MCF 10A (cell line): ENCODE data around the gene SDK1. TPM values are rescaled to one million over a fixed set of nuclear protein-coding genes. Genes with fewer than 3 reads are reported as not detected.
A peak's percentile ranks its signal among the peaks of the same experiment; 100 is the strongest.

Experiments used
- BruUV-seq: library from RNA; stranded (reverse); fragments of 400-500 nt; replicated peaks from 2 replicates; lab custom pipeline; 2021; lab: Mats Ljungman, UMichigan
- CTCF ChIA-PET: fragments of 300-600 bp; sonication (Branson Sonifier 250); formaldehyde crosslinking; extraction: SDS; loops from one replicate; lab custom pipeline; 2021; ENCODE audit warnings: antibody characterized with exemption, inconsistent platforms; lab: Yijun Ruan, JAX
- POLR2A ChIA-PET: fragments of 300-600, 350-650 bp; sonication (Branson Sonifier 250); formaldehyde crosslinking; extraction: SDS; loops from one replicate; lab custom pipeline; 2020; ENCODE audit warnings: antibody characterized with exemption, inconsistent platforms; lab: Yijun Ruan, JAX
- DNase-seq: peaks from one replicate; pipeline ENCODE4 v3.0.0-alpha.2; 2018; ENCODE audit not compliant: unreplicated experiment
- H3K27ac Mint-ChIP-seq: one replicate; pipeline ENCODE4 v1.8.0; 2022; ENCODE audit warnings: mild to moderate bottlenecking, low read depth, mixed read lengths; ENCODE audit not compliant: unreplicated experiment
- H3K27me3 Mint-ChIP-seq: one replicate; pipeline ENCODE4 v1.8.0; 2022; ENCODE audit warnings: mixed read lengths; ENCODE audit not compliant: insufficient read depth, unreplicated experiment
- H3K36me3 Mint-ChIP-seq: one replicate; pipeline ENCODE4 v1.8.0; 2022; ENCODE audit warnings: mild to moderate bottlenecking, moderate library complexity, mixed read lengths; ENCODE audit not compliant: insufficient read depth, unreplicated experiment
- H3K4me1 Mint-ChIP-seq: one replicate; pipeline ENCODE4 v1.8.0; 2022; ENCODE audit warnings: mixed read lengths; ENCODE audit not compliant: insufficient read depth, unreplicated experiment
- H3K4me3 Mint-ChIP-seq: one replicate; pipeline ENCODE4 v1.8.0; 2022; ENCODE audit warnings: mild to moderate bottlenecking, moderate library complexity, mixed read lengths; ENCODE audit not compliant: unreplicated experiment
- H3K9me3 Mint-ChIP-seq: one replicate; pipeline ENCODE4 v1.8.0; 2022; ENCODE audit warnings: mixed read lengths; ENCODE audit not compliant: unreplicated experiment
- intact Hi-C: fragments of 100-400 bp; cut with micrococcal nuclease; formaldehyde crosslinking; loops from 2 replicates; pipeline ENCODE4 v1.14.1; 2022
- total RNA-seq: library from RNA; stranded (reverse); gene quantifications from 2 replicates; pipeline ENCODE4 v1.2.3, GENCODE V29; 2022
- TF ChIP-seq, protein P1 (sequence below): fragments of 200-600 bp; IDR thresholded peaks from one replicate; pipeline ENCODE4 v1.8.0; 2022; ENCODE audit warnings: antibody characterized with exemption, mild to moderate bottlenecking; ENCODE audit not compliant: unreplicated experiment

Gene SDK1
- total RNA-seq, 1 experiment from 2014 or later: 3.3 TPM

GRCh38 chr7:3882782-3883181, 581.7 kb downstream of the SDK1 start:
- POLR2A ChIA-PET: no interaction called here
- BruUV-seq: no TSS peak
- CTCF ChIA-PET: no interaction called here
- intact Hi-C loops: no loop called here
- H3K4me3 Mint-ChIP-seq: no peak overlapping the region
- DNase-seq: no peak
- TF ChIP-seq, protein P1, sequence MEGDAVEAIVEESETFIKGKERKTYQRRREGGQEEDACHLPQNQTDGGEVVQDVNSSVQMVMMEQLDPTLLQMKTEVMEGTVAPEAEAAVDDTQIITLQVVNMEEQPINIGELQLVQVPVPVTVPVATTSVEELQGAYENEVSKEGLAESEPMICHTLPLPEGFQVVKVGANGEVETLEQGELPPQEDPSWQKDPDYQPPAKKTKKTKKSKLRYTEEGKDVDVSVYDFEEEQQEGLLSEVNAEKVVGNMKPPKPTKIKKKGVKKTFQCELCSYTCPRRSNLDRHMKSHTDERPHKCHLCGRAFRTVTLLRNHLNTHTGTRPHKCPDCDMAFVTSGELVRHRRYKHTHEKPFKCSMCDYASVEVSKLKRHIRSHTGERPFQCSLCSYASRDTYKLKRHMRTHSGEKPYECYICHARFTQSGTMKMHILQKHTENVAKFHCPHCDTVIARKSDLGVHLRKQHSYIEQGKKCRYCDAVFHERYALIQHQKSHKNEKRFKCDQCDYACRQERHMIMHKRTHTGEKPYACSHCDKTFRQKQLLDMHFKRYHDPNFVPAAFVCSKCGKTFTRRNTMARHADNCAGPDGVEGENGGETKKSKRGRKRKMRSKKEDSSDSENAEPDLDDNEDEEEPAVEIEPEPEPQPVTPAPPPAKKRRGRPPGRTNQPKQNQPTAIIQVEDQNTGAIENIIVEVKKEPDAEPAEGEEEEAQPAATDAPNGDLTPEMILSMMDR: no peak
- H3K4me1 Mint-ChIP-seq: peaks cover 1% of the 10 kb centered on the region
- H3K27me3 Mint-ChIP-seq: no peaks in the 10 kb centered on the region
- H3K36me3 Mint-ChIP-seq: no peaks in the 10 kb centered on the region
- no peak overlapping the region for H3K27ac Mint-ChIP-seq
- peaks cover 10% of the 10 kb centered on the region for H3K9me3 Mint-ChIP-seq

DNA sequence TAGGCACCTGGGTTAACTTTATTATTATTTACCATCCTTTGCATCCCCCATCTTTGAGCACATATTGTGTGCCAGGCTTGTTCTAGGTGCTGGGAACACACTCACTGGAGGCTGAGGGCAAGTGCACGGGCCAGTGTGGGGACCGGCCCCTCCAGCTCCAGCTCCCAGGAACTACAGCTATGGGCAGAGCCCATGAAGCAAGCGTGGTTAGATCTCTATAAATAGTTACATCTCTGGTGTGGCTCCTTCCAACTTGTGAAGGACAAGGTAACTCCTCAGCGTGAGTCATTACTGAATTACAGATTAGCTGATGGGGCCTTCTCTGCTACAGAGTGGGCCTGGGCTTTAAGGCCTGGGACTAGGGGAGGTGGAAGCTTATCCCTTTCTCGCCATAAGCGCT, 583.5 kb downstream of the SDK1 start:
- H3K36me3 Mint-ChIP-seq: no peaks in the 10 kb centered on the region
- TF ChIP-seq, protein P1: no peak
- POLR2A ChIA-PET: interaction anchor here (0.6 kb wide), 1 partner anchor 493 kb away, joined by 3 read pairs; no protein-coding TSS in a partner anchor
- no peak for DNase-seq
- no peaks in the 10 kb centered on the region for H3K27me3 Mint-ChIP-seq
- intact Hi-C loops: no loop called here
- no peak overlapping the region for H3K4me3 Mint-ChIP-seq
- peaks cover 10% of the 10 kb centered on the region for H3K9me3 Mint-ChIP-seq
- BruUV-seq: no TSS peak
- H3K27ac Mint-ChIP-seq: no peak overlapping the region
- peaks cover 6% of the 10 kb centered on the region for H3K4me1 Mint-ChIP-seq
- CTCF ChIA-PET: no interaction called here

DNA sequence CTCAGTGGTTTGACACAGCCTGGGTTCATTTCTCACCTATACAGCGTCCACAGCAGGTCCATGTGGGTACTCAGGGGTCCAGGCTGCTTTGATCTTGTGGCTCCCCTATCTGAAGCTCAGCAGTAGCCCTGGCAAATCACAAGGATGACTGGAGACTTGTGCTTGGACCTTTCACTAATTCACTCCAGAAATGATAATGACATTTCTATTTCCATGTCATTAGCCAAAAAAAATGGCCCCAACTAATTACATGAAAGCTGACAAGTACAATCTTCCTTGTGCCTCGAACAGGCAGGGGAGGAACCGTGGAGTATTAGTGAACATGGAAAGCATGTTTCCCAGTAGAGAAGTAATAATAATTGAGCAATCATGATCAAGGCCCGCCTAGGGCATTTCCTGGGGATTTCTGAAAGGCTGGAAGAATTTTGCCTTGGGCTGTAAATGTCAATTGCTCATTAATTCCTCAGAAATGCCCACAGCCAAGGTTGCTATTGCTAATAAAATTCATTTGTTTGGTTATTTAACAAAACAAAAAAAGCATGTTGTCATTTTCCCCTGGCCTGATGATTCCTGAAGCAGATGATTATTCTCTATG, 586.1 kb downstream of the SDK1 start:
- ChIA-PET POLR2A (interaction anchor here (0.8 kb wide), 1 partner anchor 25 kb away, joined by 3 read pairs; no protein-coding TSS in a partner anchor), CTCF (interaction anchor here (0.9 to 4.4 kb wide), 2 partner anchors 10 to 180 kb away, joined by 4 to 19 read pairs; no protein-coding TSS in a partner anchor)
- intact Hi-C loops: no loop called here
- H3K4me3 Mint-ChIP-seq: no peak overlapping the region
- H3K36me3 Mint-ChIP-seq: no peaks in the 10 kb centered on the region
- H3K27ac Mint-ChIP-seq: no peak overlapping the region
- BruUV-seq: no TSS peak
- H3K4me1 Mint-ChIP-seq: peaks cover 6% of the 10 kb centered on the region
- DNase-seq: peak; percentile 32
- H3K9me3 Mint-ChIP-seq: peaks cover under 1% of the 10 kb centered on the region
- H3K27me3 Mint-ChIP-seq: no peaks in the 10 kb centered on the region
- TF ChIP-seq, protein P1: no peak

DNA sequence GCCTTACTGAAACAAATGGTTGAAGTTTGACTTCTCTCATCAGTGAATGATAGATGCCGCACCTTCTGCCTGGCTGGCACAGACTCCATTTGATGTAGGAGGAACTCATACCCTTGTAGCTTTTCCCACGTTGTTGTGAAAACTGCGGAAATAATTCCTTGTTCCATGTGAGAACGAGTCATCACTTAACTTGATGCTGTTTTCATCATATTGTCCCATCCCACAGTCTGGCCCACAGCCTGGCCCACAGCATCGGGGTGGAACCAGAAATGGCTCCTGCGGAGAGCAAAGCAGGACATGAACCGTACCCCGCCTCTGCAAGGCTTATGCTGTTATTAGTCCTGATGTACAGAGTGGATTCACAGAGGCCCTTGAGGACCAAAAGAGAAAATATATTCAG, 587.0 kb downstream of the SDK1 start:
- H3K4me3 Mint-ChIP-seq: no peak overlapping the region
- DNase-seq: peak; percentile 34
- no peaks in the 10 kb centered on the region for H3K27me3 Mint-ChIP-seq
- no peaks in the 10 kb centered on the region for H3K36me3 Mint-ChIP-seq
- BruUV-seq: no TSS peak
- intact Hi-C loops: no loop called here
- H3K9me3 Mint-ChIP-seq: no peaks in the 10 kb centered on the region
- H3K27ac Mint-ChIP-seq: no peak overlapping the region
- TF ChIP-seq, protein P1: no peak
- CTCF ChIA-PET: interaction anchor here (4.4 kb wide), 1 partner anchor 10 kb away, joined by 19 read pairs; no protein-coding TSS in a partner anchor
- H3K4me1 Mint-ChIP-seq: peaks cover 6% of the 10 kb centered on the region
- POLR2A ChIA-PET: no interaction called here
